HFF-Myc (cell line): ENCODE measurements around the gene RAD51B.

Experiments
- DNase-seq: peaks from one replicate; pipeline ENCODE4 v3.0.0-alpha.2; 2011; ENCODE audit warnings: low read depth; ENCODE audit errors: extremely low read depth
- H3K4me3 ChIP-seq: replicated peaks from 2 replicates; pipeline ENCODE4 v1.5.1; 2011; ENCODE audit warnings: low read depth, mild to moderate bottlenecking, control low read depth, low read length
- TF ChIP-seq, protein P1 (sequence below): IDR thresholded peaks from 2 replicates; pipeline ENCODE4 v1.5.1; 2012; ENCODE audit warnings: mild to moderate bottlenecking, low read depth, low read length, control low read depth; ENCODE audit errors: missing control alignments

The RAD51B gene

DNA sequence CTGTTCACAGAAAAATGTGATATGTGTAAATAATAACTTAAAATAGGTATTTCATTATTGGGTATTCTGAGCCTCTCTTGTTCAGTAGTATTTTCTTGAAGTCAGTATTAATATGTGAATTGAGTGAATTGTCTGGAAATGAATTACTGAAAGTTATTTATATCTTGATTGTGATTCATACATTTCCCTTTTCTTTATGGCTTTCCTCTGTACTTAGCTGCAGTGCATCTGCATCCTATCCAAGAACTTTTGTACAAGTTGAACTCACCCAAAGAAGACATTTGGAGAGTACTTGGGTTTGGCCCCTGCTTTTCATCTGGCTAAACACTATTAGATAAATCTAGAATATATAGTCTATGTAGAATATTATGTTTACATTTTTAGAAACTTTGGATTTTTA, 326.0 kb downstream of the RAD51B start:
- DNase-seq, result no peak
- no peak overlapping the region for H3K4me3 ChIP-seq
- TF ChIP-seq, protein P1, sequence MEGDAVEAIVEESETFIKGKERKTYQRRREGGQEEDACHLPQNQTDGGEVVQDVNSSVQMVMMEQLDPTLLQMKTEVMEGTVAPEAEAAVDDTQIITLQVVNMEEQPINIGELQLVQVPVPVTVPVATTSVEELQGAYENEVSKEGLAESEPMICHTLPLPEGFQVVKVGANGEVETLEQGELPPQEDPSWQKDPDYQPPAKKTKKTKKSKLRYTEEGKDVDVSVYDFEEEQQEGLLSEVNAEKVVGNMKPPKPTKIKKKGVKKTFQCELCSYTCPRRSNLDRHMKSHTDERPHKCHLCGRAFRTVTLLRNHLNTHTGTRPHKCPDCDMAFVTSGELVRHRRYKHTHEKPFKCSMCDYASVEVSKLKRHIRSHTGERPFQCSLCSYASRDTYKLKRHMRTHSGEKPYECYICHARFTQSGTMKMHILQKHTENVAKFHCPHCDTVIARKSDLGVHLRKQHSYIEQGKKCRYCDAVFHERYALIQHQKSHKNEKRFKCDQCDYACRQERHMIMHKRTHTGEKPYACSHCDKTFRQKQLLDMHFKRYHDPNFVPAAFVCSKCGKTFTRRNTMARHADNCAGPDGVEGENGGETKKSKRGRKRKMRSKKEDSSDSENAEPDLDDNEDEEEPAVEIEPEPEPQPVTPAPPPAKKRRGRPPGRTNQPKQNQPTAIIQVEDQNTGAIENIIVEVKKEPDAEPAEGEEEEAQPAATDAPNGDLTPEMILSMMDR, result no peak

DNA sequence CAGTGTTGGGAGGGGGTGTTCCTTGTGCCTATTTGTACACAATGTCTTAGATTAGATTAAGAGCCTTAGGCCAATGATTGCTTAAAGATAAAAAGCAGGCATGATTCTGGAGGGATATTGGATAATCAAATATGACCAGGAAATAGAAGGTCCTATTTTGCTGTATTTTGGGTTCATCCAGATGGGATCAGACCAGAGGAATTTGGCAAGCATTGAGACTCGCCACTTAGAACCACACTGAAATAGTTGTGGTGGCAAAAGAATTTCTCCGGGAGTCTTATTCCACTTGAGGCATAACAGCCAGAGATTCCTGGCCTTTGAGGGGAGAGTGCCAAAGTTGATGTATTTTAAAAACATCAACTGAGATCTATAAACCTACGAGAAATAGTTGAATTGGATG, 327.2 kb downstream of the RAD51B start:
- no peak overlapping the region for H3K4me3 ChIP-seq
- DNase-seq, result peak; percentile 98

DNA sequence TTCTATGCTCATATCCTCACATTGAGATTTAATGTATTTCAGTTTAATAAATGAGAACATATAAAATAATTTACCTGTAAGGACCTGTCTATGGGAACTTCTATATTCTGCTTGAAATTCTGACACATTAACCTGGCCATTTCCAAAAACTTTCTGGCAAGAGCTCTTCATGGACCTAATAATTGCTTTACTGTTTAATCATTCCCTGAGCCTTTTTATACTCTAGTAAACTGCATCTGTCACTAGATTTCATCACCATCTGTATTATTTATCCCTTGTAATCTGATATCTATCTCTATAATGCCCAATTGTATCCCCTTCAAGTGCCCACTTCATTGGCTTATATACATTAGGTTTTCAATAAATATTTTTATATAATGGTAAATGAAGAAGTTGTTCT, 327.7 kb downstream of the RAD51B start:
- H3K4me3 ChIP-seq, result no peak overlapping the region
- TF ChIP-seq, protein P1, result no peak
- no peak for DNase-seq

More for the DNA sequence above, 327.2 kb downstream of the RAD51B start:
- TF ChIP-seq, protein P1, result no peak

DNA sequence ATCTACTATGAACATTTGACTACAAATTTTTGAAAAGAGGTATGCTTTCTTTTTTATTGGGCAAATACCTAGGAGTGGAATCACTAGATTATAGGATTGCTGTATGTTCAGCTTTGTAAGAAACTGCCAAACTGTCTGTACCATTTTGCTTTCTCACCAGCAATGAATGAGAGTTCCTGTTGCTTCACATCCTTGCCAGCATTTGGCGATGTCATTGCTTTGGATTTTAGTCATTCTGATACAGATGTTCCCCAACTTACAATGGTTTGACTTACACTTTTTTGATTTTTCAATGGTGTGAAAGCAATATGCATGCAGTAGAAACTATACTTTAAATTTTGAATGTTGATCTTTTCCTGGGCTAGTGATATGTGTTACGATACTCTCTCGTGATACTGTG, 328.7 kb downstream of the RAD51B start:
- TF ChIP-seq, protein P1, result no peak
- no peak overlapping the region for H3K4me3 ChIP-seq
- DNase-seq, result no peak

DNA sequence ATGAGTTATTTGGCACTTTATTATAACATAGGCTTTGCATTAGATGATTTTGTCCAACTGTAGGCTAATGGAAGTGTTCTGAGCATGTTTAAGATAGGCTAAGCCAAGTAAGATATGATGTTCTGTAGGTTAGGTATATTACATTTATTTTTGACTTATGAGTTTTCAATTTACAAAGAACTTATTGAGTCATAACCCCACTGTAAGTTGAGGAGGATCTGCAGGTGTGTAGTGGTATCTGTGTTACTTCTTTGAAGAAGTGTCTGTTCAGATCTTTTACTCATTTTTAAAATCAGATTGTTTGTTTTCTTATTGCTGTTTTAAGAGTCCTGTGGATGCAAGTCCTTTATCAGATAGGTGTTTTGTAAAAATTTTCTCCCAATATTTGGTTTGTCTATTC, 329.2 kb downstream of the RAD51B start:
- no peak overlapping the region for H3K4me3 ChIP-seq
- no peak for DNase-seq
- TF ChIP-seq, protein P1, result no peak

DNA sequence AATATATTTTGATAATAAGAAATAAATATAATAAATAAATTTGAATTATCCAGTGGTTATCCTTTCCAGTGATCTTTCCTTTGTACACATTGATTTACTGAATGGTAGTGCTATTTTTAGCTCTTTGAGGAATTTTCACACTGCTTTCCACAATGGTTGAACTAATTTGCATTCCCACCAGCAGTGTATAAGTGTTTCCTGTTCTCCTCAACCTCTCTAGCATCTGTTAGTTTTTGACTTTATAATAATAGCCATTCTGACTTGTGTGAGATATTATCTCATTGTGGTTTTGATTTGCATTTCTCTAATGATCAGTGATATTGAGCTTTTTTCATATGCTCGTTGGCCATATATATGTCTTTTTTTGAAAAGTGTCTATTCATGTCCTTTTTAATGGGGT, 333.7 kb downstream of the RAD51B start:
- DNase-seq, result no peak
- TF ChIP-seq, protein P1, result no peak
- H3K4me3 ChIP-seq, result no peak overlapping the region

DNA sequence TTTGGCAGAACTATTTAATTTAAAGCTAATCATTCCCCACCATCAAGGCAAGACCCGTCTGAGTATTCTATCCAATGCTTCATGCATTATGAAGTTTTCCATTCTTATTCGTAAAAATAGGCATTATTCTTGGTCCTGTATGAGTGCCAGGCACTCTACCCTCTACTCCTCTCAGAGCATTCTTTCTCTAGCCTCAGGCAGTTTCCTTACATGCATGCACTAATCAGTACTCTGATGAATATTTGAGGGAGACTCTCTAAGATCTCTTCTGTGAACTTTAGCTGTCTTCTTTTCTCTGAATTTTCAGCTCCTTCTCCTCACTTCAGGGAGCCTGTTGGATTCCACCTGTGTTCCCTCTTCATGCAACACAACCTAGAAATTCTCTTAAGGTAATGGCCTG, 334.7 kb downstream of the RAD51B start:
- TF ChIP-seq, protein P1, result no peak
- H3K4me3 ChIP-seq, result no peak overlapping the region
- no peak for DNase-seq
